Activated T-cell treated with anti-CD3 and anti-CD28 coated beads, Interleukin-2, amount 50 U/mL, for 72 hours (primary cell): ENCODE results near the gene ELMO1. TPM values are rescaled to one million over a fixed set of nuclear protein-coding genes. Genes with fewer than 3 reads are reported as not detected.
"Not testable (repeated sequence)": the region's sequence is repeated elsewhere in the genome, so short reads cannot be mapped to it uniquely, and the experiment has no call there.

Source experiments
- ATAC-seq, 2 donors: fragments of 150-1000 bp; cut with Tn5 transposase; replicated peaks in 1 of 2; 2 replicates each; pipeline ENCODE4 v1.10.0; 2021; ENCODE audit warnings: moderate library complexity in 2 of 2, mild to moderate bottlenecking in 1 of 2
- DNase-seq, 2 donors: peaks; one replicate each; pipeline ENCODE4 v3.0.0; 2021 to 2022; ENCODE audit warnings: mixed read lengths in 1 of 2
- H3K27ac Mint-ChIP-seq: one replicate; pipeline ENCODE4 v1.8.0; 2022; ENCODE audit warnings: mild to moderate bottlenecking, moderate library complexity, mixed read lengths
- H3K27me3 Mint-ChIP-seq: one replicate; pipeline ENCODE4 v1.8.0; 2022; ENCODE audit warnings: low read depth, mixed read lengths
- H3K36me3 Mint-ChIP-seq, 2 donors: one replicate each; pipeline ENCODE4 v1.8.0; 2022; ENCODE audit warnings: mixed read lengths in 2 of 2, mild to moderate bottlenecking in 1 of 2; ENCODE audit not compliant: insufficient read depth in 2 of 2
- H3K4me1 Mint-ChIP-seq: one replicate; pipeline ENCODE4 v1.8.0; 2022; ENCODE audit warnings: low read depth, mixed read lengths
- H3K4me3 Mint-ChIP-seq, 2 donors: one replicate each; pipeline ENCODE4 v1.8.0; 2022; ENCODE audit warnings: mild to moderate bottlenecking in 2 of 2, mixed read lengths in 2 of 2, moderate library complexity in 2 of 2
- H3K9me3 Mint-ChIP-seq, 2 donors: one replicate each; pipeline ENCODE4 v1.8.0; 2022; ENCODE audit warnings: mixed read lengths in 2 of 2
- total RNA-seq, 2 donors: library from RNA; stranded (reverse); gene quantifications; one replicate each; pipeline ENCODE4 v1.2.3, GENCODE V29; 2022

The ELMO1 gene
- total RNA-seq, 2 donors from 2014 or later = 97.2 to 113 TPM

DNA sequence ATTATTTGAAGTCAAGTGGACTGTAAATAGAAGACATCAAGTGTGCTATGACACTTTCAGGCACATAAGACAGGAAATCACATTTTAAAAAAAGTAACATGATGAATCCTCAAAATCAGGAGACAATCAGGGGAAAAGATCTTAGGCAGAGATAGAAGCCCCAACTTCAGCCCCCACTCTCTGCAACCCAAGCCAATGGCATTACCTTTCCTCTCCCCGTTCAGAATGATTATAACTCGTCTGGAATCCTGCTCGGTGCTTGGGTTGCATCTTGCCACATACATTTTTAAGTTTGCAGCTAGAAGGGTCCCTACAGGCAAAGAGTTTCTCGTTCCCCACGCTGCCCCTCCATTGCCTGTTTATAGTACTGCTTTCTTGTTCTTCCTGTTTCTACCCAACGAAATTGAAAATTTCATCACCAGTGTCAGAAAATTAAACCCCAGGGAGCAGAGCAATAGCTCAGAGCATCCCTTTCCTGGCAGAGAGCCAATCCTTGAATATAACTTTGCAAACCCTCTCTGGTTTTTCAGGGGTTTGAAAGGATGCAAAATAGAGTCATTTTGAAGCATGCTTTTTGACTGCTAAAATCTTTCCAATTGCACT, 463.9 kb downstream of the ELMO1 start:
- DNase-seq = no peak
- Mint-ChIP-seq H3K36me3 (no peaks in the 10 kb centered on the region), H3K27me3 (no peaks in the 10 kb centered on the region), H3K9me3 (no peaks in the 10 kb centered on the region), H3K4me3 (no peak overlapping the region), H3K27ac (no peak overlapping the region), H3K4me1 (peaks cover 32% of the 10 kb centered on the region)
- no peak for ATAC-seq

DNA sequence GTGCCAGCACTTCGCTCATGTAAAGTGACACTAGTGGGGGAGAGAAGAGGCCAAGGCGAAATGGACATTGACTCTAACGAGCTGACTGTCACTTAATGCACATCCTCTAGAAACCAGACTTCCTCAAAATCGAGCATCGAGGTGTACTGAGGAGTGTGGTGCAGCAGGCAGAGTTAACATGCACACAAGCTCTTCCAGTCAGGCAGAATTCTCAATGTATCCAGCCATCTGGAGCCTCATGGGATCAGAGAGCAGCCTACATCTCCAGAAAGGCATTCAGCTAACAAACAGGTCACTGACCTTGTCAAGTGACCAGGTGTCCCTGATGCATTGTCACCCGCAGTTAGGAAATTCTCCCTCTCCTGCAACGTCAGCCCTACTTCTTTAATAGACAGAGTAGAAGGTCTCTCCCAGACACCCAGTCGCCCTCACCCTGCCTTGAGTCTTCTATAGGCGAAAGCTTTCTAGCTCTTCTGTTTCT, 464.6 kb downstream of the ELMO1 start:
- Mint-ChIP-seq H3K27me3 (no peaks in the 10 kb centered on the region), H3K4me3 (no peak overlapping the region), H3K27ac (no peak overlapping the region), H3K4me1 (peaks cover 32% of the 10 kb centered on the region), H3K9me3 (no peaks in the 10 kb centered on the region), H3K36me3 (no peaks in the 10 kb centered on the region)
- ATAC-seq = no peak
- DNase-seq = no peak

DNA sequence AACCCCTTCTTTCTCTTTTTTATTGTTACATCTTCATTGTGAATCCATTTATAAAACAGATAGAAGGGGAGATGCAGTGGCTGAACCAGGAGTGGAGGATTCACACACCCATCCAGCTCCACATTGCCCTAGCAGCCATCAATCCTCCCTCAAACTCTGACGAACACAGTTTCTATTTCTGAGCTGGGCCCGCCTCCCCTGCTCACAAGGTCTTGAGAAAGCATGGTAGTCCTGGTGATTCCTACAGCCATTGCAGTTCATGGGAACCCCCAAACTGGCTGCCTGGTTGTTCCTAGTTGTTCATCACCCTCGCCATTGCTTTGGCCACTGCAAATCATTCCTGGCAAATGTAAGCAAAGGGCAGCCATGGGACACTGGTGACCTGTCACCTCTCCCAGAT, 465.9 kb downstream of the ELMO1 start:
- no peaks in the 10 kb centered on the region for H3K36me3 Mint-ChIP-seq
- no peak overlapping the region for H3K27ac Mint-ChIP-seq
- no peak for DNase-seq
- H3K4me1 Mint-ChIP-seq = peaks cover 26% of the 10 kb centered on the region
- no peaks in the 10 kb centered on the region for H3K27me3 Mint-ChIP-seq
- no peak for ATAC-seq
- no peaks in the 10 kb centered on the region for H3K9me3 Mint-ChIP-seq
- H3K4me3 Mint-ChIP-seq = no peak overlapping the region

DNA sequence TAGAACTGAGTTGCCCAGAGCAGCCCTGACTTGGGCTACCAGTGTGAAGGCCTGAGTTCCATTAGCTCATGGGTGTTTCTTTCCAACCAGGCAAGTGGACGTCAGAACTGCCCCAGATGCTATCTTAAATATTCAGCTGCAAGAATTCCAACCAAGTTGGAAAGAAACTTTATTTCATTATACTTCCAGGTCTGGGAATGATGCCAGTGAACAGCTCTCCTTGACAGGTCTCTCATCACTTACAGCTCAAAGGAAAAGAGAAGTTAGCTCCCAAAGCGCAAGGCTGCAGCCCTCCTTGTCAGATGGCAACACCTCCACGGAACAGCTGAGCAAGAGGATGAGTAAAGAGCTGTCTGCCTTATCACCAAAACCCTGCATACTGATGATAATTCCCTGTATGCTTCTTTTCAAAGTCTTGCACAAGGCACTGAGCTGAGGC, 468.8 kb downstream of the ELMO1 start:
- H3K4me3 Mint-ChIP-seq = no peak overlapping the region
- DNase-seq (no peak), ATAC-seq (no peak)
- no peaks in the 10 kb centered on the region for H3K27me3 Mint-ChIP-seq
- peaks cover 0 to 7% of the 10 kb centered on the region in 2 donors for H3K36me3 Mint-ChIP-seq
- no peaks in the 10 kb centered on the region for H3K9me3 Mint-ChIP-seq
- H3K27ac Mint-ChIP-seq = no peak overlapping the region
- peaks cover 2% of the 10 kb centered on the region for H3K4me1 Mint-ChIP-seq

DNA sequence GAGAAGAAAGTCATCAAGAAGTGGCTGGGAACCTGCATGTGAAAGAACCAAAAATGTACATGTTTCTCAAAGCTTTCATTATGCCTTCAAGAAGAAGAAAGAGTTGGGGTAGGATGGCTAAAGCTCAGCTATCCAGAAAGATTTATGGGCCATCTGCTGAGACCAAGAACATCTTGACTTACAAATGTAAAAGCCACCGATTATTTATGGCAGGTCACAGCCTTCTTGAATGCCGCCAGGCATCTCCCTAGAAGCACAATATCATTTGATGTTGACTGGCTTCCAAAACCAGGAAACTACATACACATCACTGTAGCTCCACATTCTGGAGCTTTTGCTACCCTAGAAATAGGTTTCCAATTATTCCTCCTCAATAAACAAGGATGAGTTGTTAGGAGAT, 470.2 kb downstream of the ELMO1 start:
- ATAC-seq (no peak), DNase-seq (no peak)
- Mint-ChIP-seq H3K4me1 (no peaks in the 10 kb centered on the region), H3K27me3 (no peaks in the 10 kb centered on the region), H3K36me3 (peaks cover 0 to 12% of the 10 kb centered on the region in 2 donors), H3K9me3 (no peaks in the 10 kb centered on the region), H3K4me3 (no peak overlapping the region), H3K27ac (no peak overlapping the region)

DNA sequence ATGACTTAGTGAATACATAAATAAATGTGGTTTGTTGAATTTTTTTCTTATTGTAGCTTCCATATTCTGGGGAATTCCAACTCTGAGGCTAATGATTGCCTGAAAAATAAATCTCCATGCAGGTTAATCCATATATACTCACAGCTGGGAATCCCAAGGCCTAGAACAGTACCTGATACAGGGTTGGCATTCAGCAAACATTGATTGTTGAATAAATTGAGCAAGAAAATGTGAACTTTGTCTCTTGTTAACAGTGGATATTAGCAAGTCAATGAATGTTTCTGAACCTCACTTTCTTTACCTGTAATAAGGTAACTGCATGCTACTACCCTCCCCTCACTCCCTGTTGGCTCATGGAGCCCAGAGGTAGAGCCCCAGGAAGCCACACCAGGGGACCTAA, 470.8 kb downstream of the ELMO1 start:
- Mint-ChIP-seq H3K4me3 (no peak overlapping the region), H3K27ac (no peak overlapping the region), H3K9me3 (no peaks in the 10 kb centered on the region), H3K36me3 (peaks cover 0 to 12% of the 10 kb centered on the region in 2 donors), H3K27me3 (no peaks in the 10 kb centered on the region), H3K4me1 (no peaks in the 10 kb centered on the region)
- DNase-seq = no peak
- ATAC-seq = no peak

DNA sequence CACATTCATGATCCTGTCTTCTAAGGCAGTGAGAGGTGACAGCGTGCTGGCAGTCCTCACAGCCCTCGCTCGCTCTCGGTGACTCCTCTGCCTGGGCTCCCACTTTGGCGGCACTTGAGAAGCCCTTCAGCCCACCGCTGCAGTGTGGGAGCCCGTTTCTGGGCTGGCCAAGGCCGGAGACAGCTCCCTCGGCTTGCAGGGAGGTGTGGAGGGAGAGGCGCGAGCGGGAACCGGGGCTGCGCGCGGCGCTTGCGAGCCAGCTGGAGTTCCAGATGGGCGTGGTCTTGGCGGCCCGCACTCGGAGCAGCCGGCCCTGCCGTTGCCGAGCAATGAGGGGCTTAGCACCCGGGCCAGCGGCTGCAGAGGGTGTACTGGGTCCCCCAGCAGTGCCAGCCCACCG, 475.1 kb downstream of the ELMO1 start:
- Mint-ChIP-seq H3K4me1 (peaks cover 26% of the 10 kb centered on the region), H3K36me3 (peaks cover 0 to 12% of the 10 kb centered on the region in 2 donors)
- H3K9me3 Mint-ChIP-seq, DNase-seq, H3K4me3 Mint-ChIP-seq, H3K27me3 Mint-ChIP-seq, ATAC-seq, H3K27ac Mint-ChIP-seq: not testable (repeated sequence)

DNA sequence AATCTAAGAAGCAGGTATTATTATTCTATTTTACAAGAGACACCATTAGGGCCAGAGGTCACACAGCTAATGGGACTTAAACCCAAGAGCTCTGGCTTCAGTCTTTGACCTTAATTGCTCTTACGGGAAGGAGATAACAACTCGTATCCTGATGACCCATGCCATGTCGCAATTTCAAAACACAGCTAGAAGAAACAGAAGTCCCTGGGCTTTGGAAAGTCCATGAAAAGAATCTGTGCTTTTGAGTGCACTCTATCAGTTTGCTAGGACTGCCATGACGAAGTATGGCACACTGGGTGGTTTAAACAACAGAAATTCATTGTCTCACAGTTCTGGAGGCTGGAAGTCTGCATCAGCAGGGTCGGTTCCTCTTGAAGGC, 476.5 kb downstream of the ELMO1 start:
- H3K36me3 Mint-ChIP-seq = peaks cover 0 to 11% of the 10 kb centered on the region in 2 donors
- peaks cover 26% of the 10 kb centered on the region for H3K4me1 Mint-ChIP-seq
- H3K9me3 Mint-ChIP-seq = peaks cover 0 to 2% of the 10 kb centered on the region in 2 donors
- DNase-seq (no peak), ATAC-seq (no peak)
- H3K27me3 Mint-ChIP-seq = no peaks in the 10 kb centered on the region
- H3K27ac Mint-ChIP-seq = no peak overlapping the region
- H3K4me3 Mint-ChIP-seq = no peak overlapping the region

DNA sequence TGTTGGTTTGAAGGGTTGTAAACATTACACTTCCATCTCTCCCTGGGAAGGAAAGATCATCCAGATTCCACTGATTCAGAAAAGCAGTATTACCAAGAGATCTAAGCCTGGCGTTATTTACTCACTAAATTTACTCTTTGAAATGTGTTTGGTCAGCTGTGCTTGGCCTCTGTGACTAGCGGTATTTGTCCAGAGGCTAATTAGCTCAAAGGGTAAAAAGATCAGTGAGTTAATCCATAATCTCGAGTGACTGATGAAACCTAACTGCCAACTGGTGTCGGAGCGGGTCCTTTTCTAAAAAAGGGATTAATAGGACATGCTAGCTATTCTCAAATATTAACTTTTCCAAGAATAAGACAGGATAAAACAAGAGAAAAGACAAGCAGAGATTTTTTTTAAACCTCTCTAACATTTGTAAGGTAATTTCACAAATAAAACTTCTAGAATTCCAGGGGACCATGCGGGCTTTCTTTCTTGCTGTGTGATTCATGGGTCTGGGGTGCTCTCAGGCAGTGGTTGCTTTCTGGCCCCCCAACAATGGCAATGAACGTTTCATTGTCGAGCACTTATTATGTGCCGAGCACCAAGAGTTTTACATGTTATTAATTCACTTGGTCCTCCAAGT, 477.0 kb downstream of the ELMO1 start:
- peaks cover 0 to 8% of the 10 kb centered on the region in 2 donors for H3K36me3 Mint-ChIP-seq
- no peak overlapping the region for H3K4me3 Mint-ChIP-seq
- peaks cover 0 to 2% of the 10 kb centered on the region in 2 donors for H3K9me3 Mint-ChIP-seq
- ATAC-seq (no peak), DNase-seq (no peak)
- no peaks in the 10 kb centered on the region for H3K27me3 Mint-ChIP-seq
- no peak overlapping the region for H3K27ac Mint-ChIP-seq
- peaks cover 26% of the 10 kb centered on the region for H3K4me1 Mint-ChIP-seq

DNA sequence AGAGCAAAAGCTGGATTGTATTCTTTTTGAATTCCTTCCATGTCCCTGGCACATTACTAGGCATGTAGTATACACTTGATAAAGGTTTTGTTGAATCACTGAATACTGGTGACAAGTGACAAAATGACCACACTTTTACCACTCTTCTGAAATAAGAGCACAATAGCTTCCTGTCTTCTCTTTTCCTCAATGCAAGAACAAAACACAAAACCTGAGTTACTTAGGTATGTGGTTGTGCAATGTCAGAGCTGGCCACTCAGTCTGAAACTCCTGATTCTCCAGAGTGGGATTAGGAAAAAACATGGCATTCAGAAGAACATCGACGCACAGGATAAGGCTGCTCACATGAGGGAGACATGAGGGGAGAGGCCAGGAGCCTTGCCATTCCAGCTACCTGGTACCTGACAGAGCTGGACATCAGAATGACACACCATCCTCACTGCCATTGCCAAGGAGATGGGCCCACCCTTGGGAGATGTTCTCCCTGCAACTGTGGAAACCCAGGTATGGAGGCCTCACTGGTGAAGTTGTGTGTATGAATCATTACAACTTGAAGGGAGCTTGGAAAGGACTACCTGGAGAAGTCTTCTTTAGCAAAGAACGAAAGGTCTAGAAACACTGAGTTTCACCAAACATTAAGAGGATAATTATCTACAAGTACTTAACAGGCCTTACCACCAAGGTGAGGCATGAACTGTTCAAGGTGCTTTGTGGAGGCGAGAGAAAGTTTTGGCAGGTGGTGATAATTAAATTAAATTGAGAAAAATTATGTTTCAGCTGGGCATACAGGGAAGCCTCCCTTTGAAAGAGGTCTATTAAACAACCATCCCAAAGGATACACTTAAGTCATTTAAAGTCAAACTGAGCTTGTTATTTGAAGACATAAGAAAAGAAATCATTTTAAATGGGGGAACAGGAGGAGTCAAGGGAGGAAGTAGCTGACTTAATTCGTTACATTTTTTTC, 477.8 kb downstream of the ELMO1 start:
- Mint-ChIP-seq H3K9me3 (peaks cover 0 to 2% of the 10 kb centered on the region in 2 donors), H3K36me3 (peaks cover 0 to 6% of the 10 kb centered on the region in 2 donors), H3K4me3 (no peak overlapping the region), H3K27ac (peak overlapping the region; percentile 75), H3K4me1 (peaks cover 31% of the 10 kb centered on the region), H3K27me3 (no peaks in the 10 kb centered on the region)
- peak in 1 of 2 donors; percentile 19 for ATAC-seq
- DNase-seq = no peak

DNA sequence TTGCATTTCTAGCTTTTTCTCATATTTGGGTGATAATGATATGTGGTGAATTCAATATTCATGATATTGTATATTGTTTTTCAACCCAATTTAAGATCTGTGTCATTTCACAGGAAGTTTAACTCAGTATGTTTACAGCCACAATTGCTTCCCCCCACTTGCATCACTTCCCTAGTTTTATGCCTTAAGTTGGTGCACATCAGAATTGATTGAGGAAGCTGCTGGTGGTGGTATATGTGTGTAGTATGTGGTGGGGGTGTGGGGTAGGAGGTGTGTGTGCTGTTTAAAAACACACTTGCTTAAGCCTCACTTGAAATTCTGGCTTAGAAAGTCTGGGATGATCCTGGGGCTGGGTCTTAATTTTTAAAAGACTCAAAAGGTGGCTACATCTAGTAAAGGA, 479.3 kb downstream of the ELMO1 start:
- Mint-ChIP-seq H3K4me3 (no peak overlapping the region), H3K27me3 (no peaks in the 10 kb centered on the region), H3K36me3 (peaks cover 0 to under 1% of the 10 kb centered on the region in 2 donors), H3K4me1 (peaks cover 45% of the 10 kb centered on the region), H3K27ac (no peak overlapping the region), H3K9me3 (peaks cover 0 to 2% of the 10 kb centered on the region in 2 donors)
- ATAC-seq (peak in 1 of 2 donors; percentile 28), DNase-seq (no peak)

DNA sequence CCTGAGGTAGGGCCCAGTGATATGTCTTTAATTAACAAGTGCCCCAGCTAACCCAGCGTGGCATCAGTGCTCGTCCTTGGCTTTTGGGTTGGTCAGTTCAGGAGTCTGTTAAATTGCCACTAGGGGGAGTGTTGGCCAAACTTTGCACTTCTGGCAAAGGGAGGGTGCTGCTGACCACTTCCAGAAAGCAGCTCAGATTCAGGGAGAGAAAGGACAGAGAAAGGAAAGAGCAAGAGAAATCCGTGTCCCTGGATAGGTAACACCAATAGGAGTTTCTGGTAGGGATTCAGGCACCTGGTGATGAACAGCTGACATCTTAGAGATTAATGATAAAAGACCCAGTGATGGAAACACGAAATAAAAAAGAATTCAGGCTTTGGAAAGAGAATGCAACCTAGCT, 481.3 kb downstream of the ELMO1 start:
- ATAC-seq (no peak), DNase-seq (no peak)
- Mint-ChIP-seq H3K36me3 (peaks cover under 1 to 5% of the 10 kb centered on the region in 2 donors), H3K27ac (no peak overlapping the region), H3K27me3 (no peaks in the 10 kb centered on the region), H3K4me1 (peaks cover 51% of the 10 kb centered on the region), H3K4me3 (no peak overlapping the region), H3K9me3 (peaks cover 0 to 2% of the 10 kb centered on the region in 2 donors)

DNA sequence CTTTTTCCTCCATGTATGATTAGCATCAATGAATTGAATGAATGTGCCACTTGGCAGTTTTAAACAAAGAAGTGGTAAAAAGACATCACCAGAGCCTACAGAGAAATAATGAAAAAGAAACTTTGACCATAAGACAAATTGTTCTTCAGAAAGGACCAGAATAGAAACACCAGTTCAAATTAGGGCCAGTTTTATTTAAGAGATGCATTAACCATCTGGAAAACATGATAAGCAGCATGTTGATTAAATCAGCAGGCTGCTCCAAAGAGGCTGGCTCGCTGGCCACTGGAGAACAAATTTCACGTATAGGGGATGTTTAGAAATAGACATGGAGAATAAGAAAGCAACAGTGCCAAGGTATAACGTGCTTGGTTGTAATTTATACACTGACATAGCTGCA, 482.0 kb downstream of the ELMO1 start:
- H3K36me3 Mint-ChIP-seq = peaks cover 3 to 8% of the 10 kb centered on the region in 2 donors
- no peaks in the 10 kb centered on the region for H3K27me3 Mint-ChIP-seq
- no peak overlapping the region for H3K4me3 Mint-ChIP-seq
- no peak overlapping the region for H3K27ac Mint-ChIP-seq
- H3K9me3 Mint-ChIP-seq = peaks cover 0 to 2% of the 10 kb centered on the region in 2 donors
- DNase-seq = no peak
- H3K4me1 Mint-ChIP-seq = peaks cover 55% of the 10 kb centered on the region
- ATAC-seq = no peak
